ENCODE results near the gene CACNA1I.

- TF ChIP-seq CTCF (conservative IDR thresholded peaks at IDR 0.05 in 1 of 2, IDR thresholded peaks at IDR 0.05 in 1 of 2; ENCODE audit: extremely low read depth in 1 of 2, insufficient read depth in 1 of 2, low read depth in 1 of 2, low read length in 2 of 2): no peak
- no peak for TF ChIP-seq EZH2 (IDR thresholded peaks at IDR 0.05; ENCODE audit: borderline replicate concordance, low read length)
These were observed 168.2 kb downstream of the CACNA1I start for GRCh38 chr22:39738746-39739145.

Measured in mammary epithelial cell (primary cell).